NOMO-1 (cell line): ENCODE measurements around the gene PLD5.
"Not testable (repeated sequence)": the region's sequence is repeated elsewhere in the genome, so short reads cannot be mapped to it uniquely, and the experiment has no call there.

Source experiments
- DNase-seq, 2 experiments: peaks; one replicate each; lab custom pipeline; 2025; ENCODE audit not compliant: unreplicated experiment in 2 of 2; lab: John Stamatoyannopoulos, UW

PLD5 gene

DNA sequence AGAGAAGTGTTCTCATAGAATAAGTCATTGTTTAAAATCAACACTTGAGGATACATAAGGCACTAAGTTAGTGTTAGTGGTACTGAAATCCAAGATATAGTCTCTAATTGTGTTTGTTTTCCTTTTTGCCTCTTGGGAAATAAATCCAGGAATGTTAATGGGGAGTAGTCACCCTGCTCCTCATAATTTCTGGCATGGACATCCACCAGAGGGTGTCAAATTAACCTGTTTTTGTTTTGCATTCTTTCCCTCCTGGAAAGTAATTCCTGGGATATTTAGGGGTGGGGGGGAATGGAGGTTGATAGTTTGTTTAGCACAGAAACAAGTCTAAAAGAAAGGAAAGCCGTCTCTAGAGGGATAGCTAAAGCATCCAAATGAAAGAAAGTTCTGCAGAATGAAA is 437.8 kb downstream of the PLD5 start:
- no peak for DNase-seq

DNA sequence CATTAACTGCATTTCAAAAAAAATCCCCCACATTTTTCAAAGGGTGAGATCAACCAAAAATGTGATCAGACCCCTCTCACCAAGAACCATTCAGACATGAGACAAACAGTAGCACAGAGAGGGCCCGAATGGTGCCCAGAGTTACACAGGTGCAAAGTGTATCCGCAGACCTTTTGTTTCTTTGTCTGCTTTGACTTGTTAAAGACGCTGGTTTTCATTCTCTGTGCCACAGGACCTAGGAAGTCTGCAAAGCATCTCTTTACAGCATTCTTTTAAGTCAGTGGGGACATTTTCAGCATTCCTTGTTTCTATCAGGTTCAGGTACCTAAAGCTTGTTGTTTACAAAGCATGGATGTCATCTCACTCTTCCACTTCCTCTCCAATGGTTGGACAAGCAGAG is 438.4 kb downstream of the PLD5 start:
- no peak for DNase-seq

DNA sequence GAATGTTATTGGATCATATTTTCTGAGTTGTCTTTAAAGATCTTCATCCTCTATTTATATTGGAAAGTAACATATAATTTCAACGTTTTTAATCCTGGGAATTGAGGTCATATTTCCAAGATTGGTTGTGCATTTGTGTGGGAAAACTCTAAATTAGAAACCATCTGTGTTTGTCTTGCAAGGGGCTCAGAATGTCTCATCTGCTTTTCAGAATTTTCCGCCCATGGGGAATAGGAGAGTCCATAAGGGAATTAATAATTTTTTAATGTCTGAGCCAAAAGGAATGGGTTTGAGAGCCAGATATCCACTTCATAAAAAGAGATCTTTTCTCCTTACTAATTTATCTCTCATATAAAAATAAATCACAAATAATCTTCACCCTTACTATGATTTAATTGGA is 440.8 kb downstream of the PLD5 start:
- DNase-seq: no peak

DNA sequence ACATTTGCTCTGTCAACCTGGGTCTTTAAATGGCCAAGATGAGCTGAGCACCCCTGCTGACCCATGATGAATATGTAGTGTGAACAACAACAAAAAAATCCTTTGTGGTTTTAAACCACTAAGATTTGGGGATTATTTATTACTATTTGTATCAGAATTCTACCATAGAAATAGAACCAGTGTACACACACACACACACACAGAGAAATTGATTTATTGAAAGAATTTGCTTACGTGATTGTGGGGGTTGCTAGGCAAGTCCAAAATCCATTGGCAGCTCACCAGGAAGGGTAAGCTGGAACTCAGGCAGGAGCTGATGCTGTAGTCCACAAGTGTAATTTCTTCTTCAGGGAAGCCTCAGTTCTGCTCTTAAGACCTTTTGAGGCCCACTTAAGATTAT is 443.1 kb downstream of the PLD5 start:
- no peak for DNase-seq

DNA sequence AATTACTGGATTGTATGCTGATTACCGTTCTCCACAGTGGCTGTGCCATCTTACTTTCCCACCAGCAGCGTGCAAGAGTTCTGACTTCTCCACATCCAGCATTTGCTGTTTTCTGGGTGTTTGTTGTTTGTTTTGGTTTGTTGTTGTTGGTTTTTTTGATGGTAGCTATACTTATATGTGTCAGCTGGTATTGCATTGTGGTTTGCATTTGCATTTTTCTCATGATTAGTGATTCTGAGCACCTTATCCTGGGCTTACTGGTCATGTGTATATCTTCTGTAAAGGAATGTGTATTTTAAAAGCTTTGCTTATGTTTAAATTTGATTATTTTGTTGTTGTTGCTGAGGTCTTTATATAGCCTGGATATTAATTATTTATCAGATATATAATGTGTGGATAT is 458.7 kb downstream of the PLD5 start:
- DNase-seq: no peak

DNA sequence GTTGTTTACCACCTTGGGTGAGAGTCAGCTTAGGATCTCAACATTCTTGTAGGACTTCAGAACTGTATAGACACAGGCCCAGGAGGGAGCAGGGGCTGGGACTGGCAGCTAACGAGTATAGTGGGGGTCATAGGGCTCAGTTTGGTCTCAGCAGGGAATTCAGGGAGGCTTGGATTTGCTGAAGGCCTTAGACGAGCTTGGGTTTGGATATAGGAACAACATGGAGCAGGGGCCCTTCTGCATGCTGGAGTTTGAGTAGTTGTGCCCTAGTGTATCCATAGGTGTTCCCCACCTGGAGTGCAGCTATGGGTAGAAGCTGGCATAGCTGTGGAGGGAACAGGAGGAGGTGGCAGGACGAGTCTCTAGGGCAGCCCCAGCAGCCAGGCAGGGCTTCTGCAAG is 462.2 kb downstream of the PLD5 start:
- DNase-seq: no peak

DNA sequence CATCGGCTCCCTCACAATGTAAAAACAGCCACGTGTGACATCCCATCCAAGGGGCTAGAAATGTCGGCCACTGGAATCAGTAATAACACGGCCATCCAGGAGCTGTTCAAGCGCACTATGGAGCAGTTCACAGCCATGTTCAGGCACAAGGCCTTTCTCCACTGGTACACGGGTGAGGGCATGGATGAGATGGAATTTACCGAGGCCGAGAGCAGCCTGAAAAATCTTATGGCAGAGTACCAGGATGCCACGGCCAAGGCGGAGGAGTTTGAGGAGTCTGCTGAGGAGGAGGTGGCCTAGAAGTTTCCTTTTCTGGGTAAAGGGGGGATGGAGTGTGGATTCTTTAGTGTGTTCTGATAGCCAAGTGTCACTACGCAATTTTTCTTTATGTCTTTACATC is 464.5 kb downstream of the PLD5 start:
- DNase-seq: no peak

DNA sequence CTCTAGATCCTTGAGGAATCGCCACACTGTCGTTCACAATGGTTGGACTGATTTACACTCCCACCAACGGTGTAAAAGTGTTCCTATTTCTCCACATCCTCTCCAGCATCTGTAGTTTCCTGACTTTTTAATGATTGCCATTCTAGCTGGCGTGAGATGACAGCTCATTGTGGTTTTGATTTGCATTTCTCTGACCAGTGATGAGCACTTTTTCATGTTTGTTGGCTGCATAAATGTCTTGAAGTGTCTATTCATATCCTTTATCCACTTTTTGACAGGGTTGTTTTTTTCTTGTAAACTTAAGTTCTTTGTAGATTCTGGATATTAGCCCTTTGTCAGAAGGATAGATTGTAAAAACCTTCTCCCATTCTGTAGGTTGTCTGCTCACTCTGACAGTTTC is 465.9 kb downstream of the PLD5 start:
- DNase-seq: not testable (repeated sequence)

DNA sequence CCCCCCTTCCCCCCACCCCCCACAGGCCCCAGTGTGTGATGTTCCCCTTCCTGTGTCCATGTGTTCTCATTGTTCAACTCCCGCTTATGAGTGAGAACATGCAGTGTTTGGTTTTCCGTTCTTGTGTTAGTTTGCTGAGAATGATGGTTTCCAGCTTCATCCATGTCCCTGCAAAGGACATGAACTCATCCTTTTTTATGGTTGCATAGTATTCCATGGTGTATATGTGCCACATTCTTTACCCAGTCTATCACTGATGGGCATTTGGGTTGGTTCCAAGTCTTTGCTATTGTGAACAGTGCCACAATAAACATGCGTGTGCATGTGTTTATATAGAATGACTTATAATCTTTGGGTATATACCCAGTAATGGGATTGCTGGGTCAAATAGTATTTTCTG is 466.3 kb downstream of the PLD5 start:
- DNase-seq: not testable (repeated sequence)

DNA sequence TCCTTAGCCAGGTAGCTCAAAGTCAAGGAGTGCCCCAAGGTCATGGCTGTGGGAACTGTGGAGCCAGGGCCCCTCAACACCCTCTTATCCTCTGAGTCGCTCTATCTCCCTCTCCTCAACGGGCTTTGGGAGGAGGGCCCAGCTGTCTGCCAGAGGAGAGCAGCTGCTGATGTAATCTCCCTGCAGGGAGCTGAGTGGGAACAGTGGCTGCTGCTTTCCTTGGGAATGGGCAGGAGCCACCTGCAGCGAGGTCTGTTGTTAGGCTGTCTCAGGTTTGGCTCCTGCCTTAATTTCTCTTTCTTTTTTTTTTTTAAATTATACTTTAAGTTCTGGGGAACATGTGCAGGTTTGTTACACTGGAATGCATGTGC is 466.8 kb downstream of the PLD5 start:
- no peak for DNase-seq

DNA sequence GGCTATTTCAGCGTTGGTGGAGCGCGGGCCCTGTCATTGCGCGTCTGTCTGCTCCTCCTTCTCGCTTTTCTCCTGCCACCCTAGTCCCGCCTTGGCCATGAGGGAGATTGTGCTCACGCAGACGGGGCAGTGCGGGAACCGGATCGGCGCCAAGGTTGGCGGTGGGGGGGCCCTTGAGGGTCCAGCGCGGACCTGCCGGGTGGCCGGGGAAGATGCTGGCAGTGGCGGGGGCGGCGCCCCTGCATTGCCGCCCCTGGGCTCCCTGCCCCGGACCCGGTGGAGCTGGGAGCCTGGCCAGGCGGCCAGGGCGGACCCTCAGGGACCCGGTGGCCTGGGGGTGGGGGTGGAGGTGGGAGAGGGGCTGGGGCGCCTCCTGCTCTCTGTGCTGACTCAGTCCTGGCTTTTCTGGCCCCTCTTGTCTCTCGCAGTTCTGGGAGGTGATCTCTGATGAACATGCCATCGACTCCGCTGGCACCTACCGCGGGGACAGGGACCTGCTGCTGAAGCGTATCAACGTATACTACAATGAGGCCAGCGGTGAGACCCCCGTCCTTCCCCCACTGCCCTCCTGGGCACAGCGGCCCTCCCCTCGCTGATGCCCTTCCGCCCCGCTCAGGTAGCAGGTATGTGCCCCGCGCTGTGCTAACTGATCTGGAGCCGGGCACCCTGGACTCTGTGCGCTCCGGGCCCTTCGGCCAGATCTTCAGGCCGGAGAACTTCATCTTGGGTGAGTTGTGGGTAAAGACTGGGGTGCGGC is 467.3 kb downstream of the PLD5 start:
- no peak for DNase-seq

DNA sequence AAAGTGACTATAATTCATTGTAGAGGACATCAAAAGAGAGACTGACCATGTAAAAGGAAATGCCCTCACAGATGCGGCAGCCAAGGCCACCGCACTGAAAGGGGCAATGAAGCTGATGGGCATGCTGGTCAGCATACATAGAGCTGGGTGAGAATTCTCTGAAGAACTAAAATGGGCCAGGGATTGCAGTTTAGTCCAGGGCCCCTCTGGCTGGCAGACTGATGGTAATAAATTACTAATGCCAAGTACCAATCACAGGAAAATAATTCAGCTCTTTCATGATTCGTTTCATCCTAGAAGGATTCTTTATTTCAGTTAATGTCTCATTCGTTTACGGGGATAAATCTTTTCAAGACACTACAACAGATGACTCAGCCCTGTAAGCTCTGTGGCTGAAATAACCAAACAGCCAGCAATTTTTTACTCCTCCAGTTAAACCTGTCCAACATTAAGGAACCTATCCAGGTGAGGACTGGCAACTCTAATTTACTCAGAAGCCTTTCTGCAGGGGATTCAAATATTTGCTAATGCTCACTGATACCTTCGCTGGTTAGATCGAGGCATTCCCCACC is 468.7 kb downstream of the PLD5 start:
- DNase-seq: no peak

DNA sequence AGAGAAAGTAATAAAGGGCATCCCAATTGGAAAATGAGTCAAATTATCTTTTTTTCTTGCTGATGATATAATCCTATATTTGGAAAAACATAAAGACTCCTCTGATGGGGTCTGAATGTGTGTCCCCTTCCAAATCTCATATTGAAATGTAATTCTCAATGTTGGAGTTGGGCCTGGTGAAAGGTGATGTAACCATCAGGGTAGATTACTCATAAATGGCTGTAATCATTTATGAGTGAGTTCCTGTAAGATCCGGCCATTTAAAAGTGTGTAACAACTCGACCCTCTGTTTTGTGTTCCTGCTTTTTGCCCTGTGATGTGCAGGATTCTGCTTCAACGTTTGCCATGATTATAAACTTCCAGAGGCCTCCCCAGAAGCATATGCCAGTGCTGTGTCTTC is 481.3 kb downstream of the PLD5 start:
- no peak for DNase-seq

DNA sequence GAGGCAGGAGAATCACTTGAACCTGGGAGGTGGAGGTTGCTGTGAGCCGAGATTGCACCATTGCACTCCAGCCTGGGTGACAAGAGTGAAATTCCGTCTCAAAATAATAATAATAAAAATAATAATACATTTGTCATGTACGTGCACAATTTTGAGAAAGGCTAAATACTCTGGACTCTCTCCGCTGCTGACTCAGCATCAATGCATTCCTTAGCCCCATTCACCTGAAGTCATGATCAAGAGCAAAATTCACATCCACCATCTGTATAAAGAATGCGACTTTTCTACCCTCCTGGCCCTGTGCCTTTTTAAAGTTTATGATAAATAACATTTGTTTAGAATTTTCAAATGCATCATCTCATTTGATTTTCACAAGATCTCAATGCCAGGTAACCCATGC is 490.1 kb downstream of the PLD5 start:
- DNase-seq: no peak

DNA sequence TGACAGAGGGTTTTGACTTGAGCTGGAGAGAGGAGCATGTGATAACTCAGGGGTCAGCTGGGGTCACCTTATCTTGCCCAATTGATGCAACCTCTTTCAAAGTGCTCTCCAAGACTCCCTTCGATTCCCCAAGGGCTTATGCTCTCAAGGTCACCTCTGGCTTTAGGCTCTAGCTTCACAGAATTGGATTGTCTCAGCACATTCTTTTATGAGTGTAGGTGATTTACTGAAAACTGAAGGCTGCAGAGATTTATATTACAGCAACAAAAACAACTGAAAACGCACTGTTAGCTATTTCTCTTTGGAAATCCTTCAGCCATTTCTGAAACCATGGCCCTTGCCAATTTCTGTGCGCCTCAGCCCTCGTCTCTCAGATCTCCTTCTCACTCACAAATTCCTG is 491.1 kb downstream of the PLD5 start:
- no peak for DNase-seq
